ENCODE data around the gene NME2. TPM values are rescaled to one million over a fixed set of nuclear protein-coding genes. Genes with fewer than 3 reads are reported as not detected.

NME2 gene
- total RNA-seq, 2 experiments from 2014 or later: 364 to 374 TPM

GRCh38 chr17:51188271-51188833 is 22.1 kb downstream of the NME2 start:
- Mint-ChIP-seq H3K4me1 (peaks cover 2% of the 10 kb centered on the region), H3K4me3 (no peak overlapping the region), H3K27ac (no peak overlapping the region), H3K36me3 (ENCODE audit: low read depth) (peaks cover 46% of the 10 kb centered on the region), H3K9me3 (no peaks in the 10 kb centered on the region), H3K27me3 (no peaks in the 10 kb centered on the region)
- ChIA-PET POLR2A (interaction anchor here (0.8 kb wide), 1 partner anchor 10 kb away, joined by 3 read pairs; no protein-coding TSS in a partner anchor), CTCF (no interaction called here)
- DNase-seq: no peak

GRCh38 chr17:51189162-51189561 is 23.0 kb downstream of the NME2 start:
- Mint-ChIP-seq H3K36me3 (ENCODE audit: low read depth) (peaks cover 40% of the 10 kb centered on the region), H3K4me1 (peaks cover 2% of the 10 kb centered on the region), H3K9me3 (no peaks in the 10 kb centered on the region), H3K4me3 (no peak overlapping the region), H3K27me3 (no peaks in the 10 kb centered on the region), H3K27ac (no peak overlapping the region)
- ChIA-PET POLR2A (no interaction called here), CTCF (interaction anchor here (1.5 kb wide), 1 partner anchor 36 kb away, joined by 3 read pairs; the partner anchor contains the start of gene NME1)
- DNase-seq: no peak

- DNase-seq: no peak
- Mint-ChIP-seq H3K27ac (no peak overlapping the region), H3K4me3 (no peak overlapping the region), H3K9me3 (no peaks in the 10 kb centered on the region), H3K36me3 (ENCODE audit: low read depth) (peaks cover 35% of the 10 kb centered on the region), H3K4me1 (peaks cover 2% of the 10 kb centered on the region), H3K27me3 (no peaks in the 10 kb centered on the region)
- POLR2A ChIA-PET: no interaction called here
- CTCF ChIA-PET: interaction anchor here (1.5 kb wide), 1 partner anchor 36 kb away, joined by 3 read pairs; the partner anchor contains the start of gene NME1
These were observed 23.4 kb downstream of the NME2 start for GRCh38 chr17:51189628-51190027.

GRCh38 chr17:51191895-51192294 is 25.7 kb downstream of the NME2 start:
- no peaks in the 10 kb centered on the region for H3K9me3 Mint-ChIP-seq
- CTCF ChIA-PET: no interaction called here
- no peaks in the 10 kb centered on the region for H3K27me3 Mint-ChIP-seq
- POLR2A ChIA-PET: no interaction called here
- H3K27ac Mint-ChIP-seq: no peak overlapping the region
- no peak for DNase-seq
- peaks cover 28% of the 10 kb centered on the region for H3K36me3 Mint-ChIP-seq (ENCODE audit: low read depth)
- H3K4me1 Mint-ChIP-seq: peaks cover 2% of the 10 kb centered on the region
- H3K4me3 Mint-ChIP-seq: no peak overlapping the region

- peaks cover 22% of the 10 kb centered on the region for H3K4me1 Mint-ChIP-seq
- H3K9me3 Mint-ChIP-seq: no peaks in the 10 kb centered on the region
- peak overlapping the region; percentile 23 for H3K27ac Mint-ChIP-seq
- DNase-seq: no peak
- no peaks in the 10 kb centered on the region for H3K27me3 Mint-ChIP-seq
- no peak overlapping the region for H3K4me3 Mint-ChIP-seq
- peaks cover 43% of the 10 kb centered on the region for H3K36me3 Mint-ChIP-seq (ENCODE audit: low read depth)
- ChIA-PET CTCF (no interaction called here), POLR2A (no interaction called here)
These were observed 31.5 kb downstream of the NME2 start for GRCh38 chr17:51197754-51198153.

GRCh38 chr17:51200295-51200694 is 34.1 kb downstream of the NME2 start:
- DNase-seq: peak; percentile 62
- no peaks in the 10 kb centered on the region for H3K27me3 Mint-ChIP-seq
- ChIA-PET CTCF (interaction anchor here (0.8 to 1.5 kb wide), 4 partner anchors 10 to 98 kb away, joined by 3 to 5 read pairs (median 4); partner anchors contain the start of genes NME1 and NME2), POLR2A (interaction anchor here (1.0 to 1.9 kb wide), 5 partner anchors 47 to 334 kb away, joined by 3 to 6 read pairs (median 6); partner anchors contain the start of genes NME1 and TOB1)
- H3K27ac Mint-ChIP-seq: peak overlapping the region; percentile 89
- H3K36me3 Mint-ChIP-seq (ENCODE audit: low read depth): peaks cover 49% of the 10 kb centered on the region
- H3K4me1 Mint-ChIP-seq: peaks cover 22% of the 10 kb centered on the region
- H3K4me3 Mint-ChIP-seq: no peak overlapping the region
- no peaks in the 10 kb centered on the region for H3K9me3 Mint-ChIP-seq

- ChIA-PET CTCF (interaction anchor here (0.9 to 1.5 kb wide), 2 partner anchors 10 to 97 kb away, joined by 4 to 5 read pairs; no protein-coding TSS in a partner anchor), POLR2A (interaction anchor here (1.6 kb wide), 1 partner anchor 56 kb away, joined by 3 read pairs; no protein-coding TSS in a partner anchor)
- Mint-ChIP-seq H3K36me3 (ENCODE audit: low read depth) (peaks cover 48% of the 10 kb centered on the region), H3K4me1 (peaks cover 22% of the 10 kb centered on the region), H3K27me3 (no peaks in the 10 kb centered on the region), H3K9me3 (no peaks in the 10 kb centered on the region), H3K4me3 (no peak overlapping the region), H3K27ac (peak overlapping the region; percentile 89)
- no peak for DNase-seq
These were observed 34.6 kb downstream of the NME2 start for GRCh38 chr17:51200846-51201245.

- DNase-seq: no peak
- Mint-ChIP-seq H3K4me3 (no peak overlapping the region), H3K4me1 (peaks cover 21% of the 10 kb centered on the region), H3K27me3 (no peaks in the 10 kb centered on the region), H3K9me3 (no peaks in the 10 kb centered on the region), H3K27ac (no peak overlapping the region), H3K36me3 (ENCODE audit: low read depth) (peaks cover 44% of the 10 kb centered on the region)
- ChIA-PET POLR2A (no interaction called here), CTCF (no interaction called here)
These were observed 37.6 kb downstream of the NME2 start for GRCh38 chr17:51203838-51204237.

GRCh38 chr17:51214920-51215319 is 48.7 kb downstream of the NME2 start:
- peaks cover 33% of the 10 kb centered on the region for H3K36me3 Mint-ChIP-seq (ENCODE audit: low read depth)
- ChIA-PET CTCF (no interaction called here), POLR2A (no interaction called here)
- H3K27me3 Mint-ChIP-seq: no peaks in the 10 kb centered on the region
- H3K4me3 Mint-ChIP-seq: no peak overlapping the region
- no peak for DNase-seq
- no peaks in the 10 kb centered on the region for H3K9me3 Mint-ChIP-seq
- no peak overlapping the region for H3K27ac Mint-ChIP-seq
- no peaks in the 10 kb centered on the region for H3K4me1 Mint-ChIP-seq

- Mint-ChIP-seq H3K9me3 (no peaks in the 10 kb centered on the region), H3K4me3 (no peak overlapping the region), H3K27me3 (no peaks in the 10 kb centered on the region), H3K36me3 (ENCODE audit: low read depth) (peaks cover 33% of the 10 kb centered on the region), H3K27ac (no peak overlapping the region), H3K4me1 (peaks cover 1% of the 10 kb centered on the region)
- POLR2A ChIA-PET: no interaction called here
- CTCF ChIA-PET: no interaction called here
- no peak for DNase-seq
These were observed 51.7 kb downstream of the NME2 start for GRCh38 chr17:51217946-51218345.

- POLR2A ChIA-PET: no interaction called here
- H3K4me3 Mint-ChIP-seq: no peak overlapping the region
- H3K36me3 Mint-ChIP-seq (ENCODE audit: low read depth): peaks cover 43% of the 10 kb centered on the region
- H3K27ac Mint-ChIP-seq: no peak overlapping the region
- no peaks in the 10 kb centered on the region for H3K9me3 Mint-ChIP-seq
- CTCF ChIA-PET: interaction anchor here (0.6 kb wide), 1 partner anchor 523 kb away, joined by 4 read pairs; no protein-coding TSS in a partner anchor
- H3K4me1 Mint-ChIP-seq: peaks cover 21% of the 10 kb centered on the region
- no peaks in the 10 kb centered on the region for H3K27me3 Mint-ChIP-seq
- DNase-seq: no peak
These were observed 55.1 kb downstream of the NME2 start for GRCh38 chr17:51221322-51221721.

Other genes with a start within 250 kb of the NME2 start
- gene SPAG9, start 45.5 kb upstream of the NME2 start, total RNA-seq: 10 to 100 TPM; 50.9 to 53.0 TPM
- gene NME1, start 12.9 kb upstream of the NME2 start, total RNA-seq: 10 to 100 TPM; 87.9 to 90.8 TPM
- 10 to 100 TPM; 12.2 to 13.0 TPM for gene MBTD1, start 93.6 kb downstream of the NME2 start, total RNA-seq
- gene UTP18, start 94.1 kb downstream of the NME2 start, total RNA-seq: 10 to 100 TPM; 44.4 to 45.2 TPM

Data from activated CD4-positive, alpha-beta memory T cell treated with anti-CD3 and anti-CD28 coated beads, Interleukin-2, amount 10 ng/mL, durations not matched to agents 7 days and 5 days (primary cell).